ENCODE data around the gene LPIN3.

LPIN3 gene

DNA sequence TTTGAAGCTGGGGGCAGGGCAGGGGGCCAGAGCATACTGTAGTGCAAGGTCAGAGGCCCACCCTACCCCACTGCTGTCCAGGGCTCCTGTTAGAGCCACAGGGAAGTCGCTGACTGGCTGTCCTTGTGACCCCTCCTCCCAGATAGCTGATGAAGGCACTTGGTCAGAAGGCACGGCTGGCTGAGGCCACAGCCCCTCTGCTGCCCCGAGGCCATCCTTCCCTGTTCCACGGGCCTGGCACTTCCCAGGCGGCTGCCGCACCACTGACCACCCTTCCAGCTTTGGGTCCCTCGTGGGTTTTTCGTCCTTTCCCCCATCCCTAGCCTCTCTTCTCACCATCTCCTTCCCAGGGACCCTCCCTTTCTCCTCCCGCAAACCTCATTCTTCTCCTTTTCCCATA lies 35.2 kb downstream of the LPIN3 start:
- no peak overlapping the region for H3K4me3 ChIP-seq (ENCODE audit: low read depth, low read length)
- TF ChIP-seq, protein P1, sequence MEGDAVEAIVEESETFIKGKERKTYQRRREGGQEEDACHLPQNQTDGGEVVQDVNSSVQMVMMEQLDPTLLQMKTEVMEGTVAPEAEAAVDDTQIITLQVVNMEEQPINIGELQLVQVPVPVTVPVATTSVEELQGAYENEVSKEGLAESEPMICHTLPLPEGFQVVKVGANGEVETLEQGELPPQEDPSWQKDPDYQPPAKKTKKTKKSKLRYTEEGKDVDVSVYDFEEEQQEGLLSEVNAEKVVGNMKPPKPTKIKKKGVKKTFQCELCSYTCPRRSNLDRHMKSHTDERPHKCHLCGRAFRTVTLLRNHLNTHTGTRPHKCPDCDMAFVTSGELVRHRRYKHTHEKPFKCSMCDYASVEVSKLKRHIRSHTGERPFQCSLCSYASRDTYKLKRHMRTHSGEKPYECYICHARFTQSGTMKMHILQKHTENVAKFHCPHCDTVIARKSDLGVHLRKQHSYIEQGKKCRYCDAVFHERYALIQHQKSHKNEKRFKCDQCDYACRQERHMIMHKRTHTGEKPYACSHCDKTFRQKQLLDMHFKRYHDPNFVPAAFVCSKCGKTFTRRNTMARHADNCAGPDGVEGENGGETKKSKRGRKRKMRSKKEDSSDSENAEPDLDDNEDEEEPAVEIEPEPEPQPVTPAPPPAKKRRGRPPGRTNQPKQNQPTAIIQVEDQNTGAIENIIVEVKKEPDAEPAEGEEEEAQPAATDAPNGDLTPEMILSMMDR (IDR thresholded peaks at IDR 0.05; ENCODE audit: low read depth, low read length): no peak

DNA sequence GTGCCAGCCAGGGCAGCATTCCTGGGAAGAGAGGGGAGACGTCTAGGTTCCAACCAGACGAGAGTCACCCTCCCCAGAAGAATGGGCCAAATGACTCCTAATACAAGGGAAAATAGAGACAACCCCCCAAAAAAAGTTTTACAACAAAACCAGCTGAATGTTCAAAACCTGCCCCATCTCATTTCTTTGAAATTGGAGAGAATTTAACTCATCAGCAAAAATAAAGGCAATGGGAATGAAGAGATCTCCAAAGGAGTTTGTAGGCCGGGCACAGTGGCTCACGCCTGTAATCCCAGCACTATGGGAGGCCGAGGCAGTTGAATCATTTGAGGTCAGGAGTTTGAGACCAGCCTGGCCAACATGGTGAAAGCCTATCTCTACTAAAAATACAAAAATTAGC lies 35.7 kb downstream of the LPIN3 start:
- H3K4me3 ChIP-seq (ENCODE audit: low read depth, low read length): no peak overlapping the region
- TF ChIP-seq, protein P1 (IDR thresholded peaks at IDR 0.05; ENCODE audit: low read depth, low read length): no peak

DNA sequence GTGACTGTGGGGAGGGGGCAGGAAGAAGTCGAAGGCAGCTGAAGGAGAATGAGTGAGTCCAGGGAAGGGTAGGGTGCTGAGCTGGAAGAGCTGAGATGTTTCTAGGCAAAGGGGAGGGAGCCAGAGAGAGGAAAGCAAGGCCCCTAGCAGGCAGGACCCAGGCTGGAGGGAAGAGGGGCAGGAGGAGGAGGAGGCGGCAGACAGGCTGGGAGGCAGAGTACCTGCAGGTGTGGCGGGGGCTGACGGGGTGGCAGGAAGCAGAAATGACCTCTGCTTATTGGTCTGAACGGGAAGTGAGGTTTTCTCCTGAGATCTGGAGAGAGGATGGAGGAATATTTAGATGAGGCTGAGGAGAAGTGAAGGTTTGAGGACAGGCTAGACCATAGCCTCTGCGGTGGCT lies 36.7 kb downstream of the LPIN3 start:
- no peak overlapping the region for H3K4me3 ChIP-seq (ENCODE audit: low read depth, low read length)
- TF ChIP-seq, protein P1 (IDR thresholded peaks at IDR 0.05; ENCODE audit: low read depth, low read length): no peak

DNA sequence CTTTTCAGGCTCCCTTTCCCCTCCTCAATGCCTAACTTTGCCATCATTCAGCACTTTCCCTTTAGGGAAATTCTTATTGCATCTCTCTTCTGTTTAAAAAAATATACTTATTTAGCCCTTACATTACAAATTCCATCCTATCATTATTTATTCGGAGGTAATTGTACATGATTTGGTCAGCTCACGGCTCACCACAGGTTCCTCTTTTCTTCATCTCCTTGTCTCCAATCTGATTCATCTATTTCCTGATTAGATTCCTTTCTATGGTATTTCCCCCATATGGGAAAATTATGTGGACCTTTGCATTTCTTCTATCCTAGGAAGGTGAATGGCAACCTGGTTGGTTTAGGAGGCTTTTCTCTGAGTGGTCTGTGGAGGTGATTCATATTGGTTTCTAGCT lies 38.9 kb downstream of the LPIN3 start:
- TF ChIP-seq, protein P1 (IDR thresholded peaks at IDR 0.05; ENCODE audit: low read depth, low read length): no peak
- no peak overlapping the region for H3K4me3 ChIP-seq (ENCODE audit: low read depth, low read length)

DNA sequence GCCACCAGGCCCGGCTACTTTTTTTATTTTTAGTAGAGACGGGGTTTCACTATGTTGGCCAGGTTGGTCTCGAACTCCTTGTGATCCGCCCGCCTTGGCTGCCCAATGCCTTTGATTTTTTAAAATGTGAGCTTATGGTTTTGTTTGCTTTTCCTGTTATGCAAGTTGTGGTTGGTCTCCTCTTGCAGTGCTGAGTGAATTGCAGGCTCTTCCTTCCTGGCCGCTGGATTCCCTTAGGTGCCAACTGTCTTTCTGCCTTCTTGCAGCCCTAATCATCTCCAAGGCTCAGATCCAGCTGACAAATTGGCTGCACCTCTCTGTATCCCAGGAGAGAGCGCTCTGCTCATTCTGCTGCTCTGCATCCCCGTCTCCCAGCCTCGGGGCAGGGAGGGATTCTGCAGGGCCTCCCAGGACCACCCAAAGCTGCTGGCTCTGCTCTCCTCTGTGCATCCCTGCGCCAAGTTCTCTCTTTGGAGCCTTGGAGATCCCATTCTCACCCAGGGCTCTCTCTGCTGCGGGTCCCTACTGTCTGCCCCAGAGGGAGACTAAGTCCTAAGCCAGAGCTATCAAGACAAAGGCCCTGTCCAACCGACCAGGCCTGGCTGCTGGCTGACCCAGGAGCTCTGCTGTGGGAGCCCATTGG lies 40.1 kb downstream of the LPIN3 start:
- TF ChIP-seq, protein P1 (IDR thresholded peaks at IDR 0.05; ENCODE audit: low read depth, low read length): no peak
- H3K4me3 ChIP-seq (ENCODE audit: low read depth, low read length): no peak overlapping the region

DNA sequence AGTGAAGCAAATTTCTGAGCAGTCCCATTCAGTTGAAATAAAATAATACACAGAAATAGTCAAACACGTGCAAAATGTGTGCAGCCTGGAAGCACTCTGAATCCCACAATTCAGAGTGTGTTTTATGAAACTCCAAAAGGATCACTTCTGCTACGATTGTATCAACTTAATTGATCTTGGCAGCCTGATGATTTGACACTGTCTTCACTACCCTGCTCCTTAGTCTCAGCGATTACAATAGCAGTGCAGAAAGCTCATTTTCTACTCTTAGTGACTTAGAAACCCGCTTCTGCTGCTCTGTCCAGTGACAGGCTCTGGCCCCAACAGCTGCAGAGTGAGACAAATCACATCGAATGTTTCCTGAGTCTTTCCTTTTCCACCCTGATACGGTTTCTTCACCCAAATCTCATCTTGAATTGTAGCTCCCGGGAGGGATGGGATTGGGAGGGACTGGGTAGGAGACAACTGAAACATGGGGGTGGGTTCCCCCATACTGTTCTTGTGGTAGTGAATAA lies 42.2 kb downstream of the LPIN3 start:
- H3K4me3 ChIP-seq (ENCODE audit: low read depth, low read length): no peak overlapping the region
- TF ChIP-seq, protein P1 (IDR thresholded peaks at IDR 0.05; ENCODE audit: low read depth, low read length): no peak

DNA sequence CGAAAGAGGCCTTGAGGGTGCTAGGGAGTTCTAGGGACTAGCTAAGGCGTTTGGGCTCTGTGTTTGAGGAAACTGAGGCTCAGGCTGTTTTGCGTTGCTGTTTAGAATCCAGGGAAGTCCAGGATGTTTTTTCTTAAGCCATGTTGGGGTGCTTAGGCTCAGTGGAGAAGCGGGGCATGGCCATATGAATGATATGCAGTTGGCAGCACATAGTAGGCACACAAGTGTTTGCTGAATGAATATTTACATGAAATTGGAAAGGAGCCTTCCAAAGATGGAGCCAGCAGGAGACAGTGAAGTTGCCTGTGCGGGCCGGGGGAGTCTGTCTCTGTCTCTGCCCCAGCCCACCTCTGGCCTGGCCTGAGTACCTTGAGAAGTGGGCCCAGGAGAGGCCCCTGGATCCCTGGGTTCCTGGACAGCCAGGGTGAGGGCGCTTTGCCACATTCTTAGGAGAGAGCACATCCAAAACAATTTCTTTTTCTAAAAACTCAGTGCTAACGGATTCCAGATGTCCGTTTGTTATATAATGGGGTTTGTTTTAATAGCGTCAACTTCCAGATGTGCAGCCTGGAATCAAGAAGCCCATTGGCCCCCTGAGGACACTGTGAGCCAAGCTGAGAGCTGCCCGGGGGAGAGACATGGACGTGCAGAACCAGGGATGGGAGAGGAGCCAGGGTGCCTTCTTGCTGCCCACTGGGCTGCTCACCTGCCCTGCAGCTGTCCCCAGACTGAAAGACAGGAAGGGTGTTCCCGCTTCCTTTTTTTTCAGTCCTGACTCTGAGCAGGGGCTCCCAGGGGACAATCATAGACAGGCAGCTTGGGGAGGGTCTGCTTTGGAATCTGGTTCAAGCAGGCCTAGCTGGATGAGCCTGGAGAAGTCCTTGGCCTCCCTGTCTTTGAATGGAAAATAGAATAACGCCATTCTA lies 46.1 kb downstream of the LPIN3 start:
- H3K4me3 ChIP-seq (ENCODE audit: low read depth, low read length): no peak overlapping the region
- TF ChIP-seq, protein P1 (IDR thresholded peaks at IDR 0.05; ENCODE audit: low read depth, low read length): no peak

All from WI38 (cell line).